GM19025 (cell line): ENCODE data around the gene LPAR6.
"Not testable (repeated sequence)": the region's sequence is repeated elsewhere in the genome, so short reads cannot be mapped to it uniquely, and the experiment has no call there.

ENCODE experiments used
- ATAC-seq: cut with Tn5 transposase; IDR thresholded peaks from one replicate; pipeline ENCODE4 v1.9.1; 2021; ENCODE audit warnings: mild to moderate bottlenecking, low read depth, moderate library complexity; ENCODE audit not compliant: unreplicated experiment

The LPAR6 gene

DNA sequence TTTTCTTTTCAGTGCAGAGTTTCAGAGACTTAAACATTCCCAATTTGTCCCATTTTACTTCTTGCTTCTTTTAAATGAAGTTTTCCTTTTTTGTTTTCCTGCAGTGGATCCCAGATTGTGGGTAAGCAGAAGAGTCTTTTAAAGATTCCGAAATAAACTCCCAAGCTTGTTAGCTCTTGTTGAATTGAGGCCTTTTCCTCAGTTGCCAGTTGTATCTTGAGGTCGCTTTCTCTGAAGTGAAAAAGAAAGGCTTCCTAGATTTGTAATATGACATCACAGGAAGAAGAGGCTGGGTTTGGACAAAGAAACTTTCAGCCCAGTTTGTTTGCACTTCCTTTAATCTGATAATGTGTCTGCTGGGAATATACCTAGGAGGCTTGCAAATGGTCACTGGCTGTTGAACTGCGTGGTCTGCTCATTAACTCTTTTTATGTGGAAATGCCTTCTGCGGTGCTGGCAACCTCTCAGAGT lies at the start of gene LPAR6:
Gene LPAR6 (minus strand): TSS at position 233 of the 471 bp plus-strand sequence. CDS start 690 bp downstream, outside the sequence.
- ATAC-seq, result no peak

DNA sequence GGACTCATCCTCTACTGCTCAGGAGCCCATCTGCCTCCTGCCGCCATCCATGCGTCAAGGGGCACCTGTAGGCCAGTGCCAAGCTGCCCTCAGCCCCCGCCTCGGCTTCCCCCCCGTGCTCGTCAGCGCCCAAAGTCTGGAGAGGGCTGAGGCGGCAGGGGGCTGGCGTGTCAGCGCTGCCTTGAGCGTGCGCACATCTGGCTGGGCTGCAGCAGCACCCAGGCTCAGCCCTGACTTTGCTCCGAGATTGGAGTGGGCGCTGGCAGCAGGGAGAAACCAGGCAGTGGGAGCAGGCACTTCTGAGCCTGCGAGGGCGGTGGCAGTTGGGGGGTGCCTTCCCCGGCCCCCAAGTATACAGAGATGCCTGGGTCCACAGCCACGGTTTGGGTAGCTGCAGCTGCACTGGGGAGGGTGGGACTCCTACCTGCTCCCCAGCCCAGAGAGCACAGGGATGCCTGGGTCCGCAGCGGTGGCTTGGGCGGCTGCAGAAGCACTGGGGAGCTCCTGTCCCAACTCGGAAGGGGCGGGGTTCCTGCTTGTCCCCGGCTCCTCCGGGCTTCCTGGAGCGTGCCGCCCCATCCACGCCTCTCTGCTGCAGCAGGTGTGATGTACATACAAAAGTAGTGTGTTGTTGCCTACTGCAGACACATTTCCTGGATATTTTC lies 44.8 kb upstream of the LPAR6 start:
- no peak for ATAC-seq

DNA sequence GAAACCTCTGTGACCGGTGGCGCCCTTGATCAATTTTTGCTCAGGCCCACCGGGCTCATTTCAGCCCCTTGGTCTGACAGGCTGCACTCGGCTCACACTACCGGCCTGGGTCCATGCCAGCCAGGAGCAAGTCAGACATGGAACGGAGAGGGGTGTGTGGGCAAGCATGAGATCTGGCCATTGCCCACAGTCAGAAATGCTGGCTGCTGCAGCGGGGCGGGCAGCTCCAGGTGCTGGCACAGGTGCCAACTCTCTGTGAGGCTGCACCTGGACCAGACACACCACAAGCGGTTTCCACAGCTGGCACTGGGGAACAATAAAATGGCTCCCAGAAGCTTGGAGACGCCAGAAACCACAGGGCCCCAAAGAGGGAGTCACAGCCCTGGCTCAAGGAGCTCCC lies 43.6 kb upstream of the LPAR6 start:
- ATAC-seq, result no peak

DNA sequence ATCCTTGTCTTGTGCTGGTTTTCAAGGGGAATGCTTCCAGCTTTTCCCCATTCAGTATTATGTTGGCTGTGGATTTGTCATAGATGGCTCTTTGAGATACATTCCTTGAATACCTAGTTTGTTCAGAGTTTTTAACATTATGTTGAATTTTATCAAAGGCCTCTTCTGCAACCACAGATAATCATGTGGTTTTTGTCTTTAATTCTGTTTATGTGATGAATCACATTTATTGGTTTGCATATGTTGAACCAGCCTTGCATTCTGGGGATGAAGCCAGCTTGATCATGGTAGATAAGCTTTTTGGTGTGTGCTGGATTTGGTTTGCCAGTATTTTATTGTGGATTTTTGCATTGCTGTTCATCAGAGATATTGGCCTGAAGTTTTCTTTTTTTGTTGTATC lies 38.3 kb upstream of the LPAR6 start:
- ATAC-seq, result not testable (repeated sequence)

- no peak for ATAC-seq
Measured at GRCh38 chr13:48449656-48450055, 36.7 kb upstream of the LPAR6 start.

DNA sequence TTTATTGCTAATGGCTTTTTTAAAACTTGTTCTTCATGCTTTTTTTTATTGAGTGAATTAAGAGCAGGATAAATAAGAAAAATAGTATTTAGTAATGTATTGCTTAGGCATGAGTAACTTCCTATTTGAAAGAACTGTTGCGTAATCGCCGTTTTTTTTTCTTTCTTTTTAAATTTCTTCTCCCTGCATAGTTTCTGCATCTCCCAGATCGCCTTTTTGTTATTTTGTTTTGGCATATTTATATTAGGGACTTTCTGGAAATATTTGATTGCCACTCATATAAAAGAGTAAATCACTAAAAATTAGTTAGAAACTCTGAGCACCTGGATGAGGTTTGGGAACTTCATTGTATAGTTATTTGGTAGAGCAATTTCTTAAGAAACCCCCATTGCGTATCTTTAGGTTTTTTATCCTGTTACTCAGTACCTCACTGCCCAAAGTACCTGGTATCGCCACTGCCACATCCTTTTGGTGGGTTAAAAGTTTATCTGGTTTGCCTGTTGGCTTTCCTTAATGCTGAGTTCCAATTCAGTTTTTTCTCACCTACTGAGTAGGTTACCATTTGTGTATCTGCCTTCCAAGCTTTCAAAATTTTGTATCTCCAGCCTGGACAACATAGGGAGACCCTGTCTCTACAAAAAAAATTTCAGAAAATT lies 36.2 kb upstream of the LPAR6 start:
- no peak for ATAC-seq

- no peak for ATAC-seq
Measured at GRCh38 chr13:48448285-48448958, 35.5 kb upstream of the LPAR6 start.

DNA sequence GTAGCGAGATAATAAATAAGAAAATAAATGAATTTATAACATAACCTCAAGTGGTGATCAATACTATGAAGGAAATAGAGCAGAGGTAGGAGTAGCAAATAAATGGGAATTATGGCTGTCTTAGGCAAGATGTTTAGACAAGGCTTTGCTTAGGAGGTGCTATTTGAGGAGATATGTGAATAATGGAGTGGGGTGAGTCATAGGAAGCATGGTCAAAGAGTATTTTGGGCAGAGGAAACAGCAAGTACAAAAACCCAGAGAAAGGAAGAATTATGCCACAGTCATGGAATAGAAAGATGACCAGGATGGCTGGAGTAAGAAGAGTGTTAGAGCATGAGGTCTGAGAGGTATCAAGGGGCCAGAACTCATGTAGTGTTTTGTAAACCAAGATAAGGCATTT lies 33.6 kb upstream of the LPAR6 start:
- no peak for ATAC-seq

- no peak for ATAC-seq
Measured at GRCh38 chr13:48443442-48444208, 30.7 kb upstream of the LPAR6 start.

- no peak for ATAC-seq
Measured at GRCh38 chr13:48437371-48437770, 24.5 kb upstream of the LPAR6 start.

DNA sequence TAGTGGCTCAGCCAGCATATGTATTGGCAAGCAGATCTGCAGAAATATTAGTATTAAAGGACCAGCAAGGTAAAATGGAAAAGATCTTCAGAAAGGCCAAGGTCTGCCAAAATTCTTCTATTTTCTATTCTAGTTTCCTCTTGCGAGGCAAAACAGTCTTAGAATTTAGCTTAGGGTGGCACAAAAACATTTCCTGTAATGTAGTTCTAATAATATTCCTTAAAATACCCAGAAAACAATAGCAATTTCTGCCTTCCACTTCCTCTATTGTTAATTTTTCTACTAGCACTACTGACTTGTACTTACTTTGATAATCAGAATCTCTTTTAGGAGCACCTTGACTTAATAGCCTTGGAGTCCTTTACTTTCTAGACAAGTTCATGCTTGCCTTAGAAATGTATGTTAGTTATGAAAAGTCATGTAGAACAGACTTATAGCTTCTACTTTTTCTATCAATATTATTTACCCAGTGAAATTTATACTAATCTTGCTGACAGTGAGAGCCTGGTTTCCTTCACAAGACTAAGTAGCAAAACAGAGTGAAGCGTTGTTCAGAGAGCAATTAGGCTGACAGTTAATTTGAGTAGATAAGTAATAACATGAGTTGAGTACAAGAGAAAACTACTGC lies 23.9 kb upstream of the LPAR6 start:
- no peak for ATAC-seq

DNA sequence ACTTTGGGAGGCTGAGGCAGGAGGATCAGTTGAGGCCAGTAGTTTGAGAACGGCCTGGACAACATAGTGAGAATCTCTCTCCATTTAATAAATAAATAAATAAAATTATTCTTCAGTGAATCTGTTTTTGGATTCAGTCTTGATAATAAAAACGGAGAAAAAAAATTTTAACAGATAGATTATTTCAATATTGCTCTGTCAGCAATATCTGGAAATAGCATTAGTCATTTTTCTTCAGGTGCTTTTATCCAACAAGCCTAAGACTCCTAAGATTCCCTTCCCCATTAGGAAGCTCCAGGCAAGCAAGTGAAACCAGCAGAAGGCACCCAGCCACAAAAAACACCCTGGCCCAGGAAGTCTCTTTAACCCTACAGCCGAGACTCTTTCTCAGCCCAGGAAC lies 21.3 kb upstream of the LPAR6 start:
- ATAC-seq, result no peak

GRCh38 chr13:48431987-48432615 lies 19.2 kb upstream of the LPAR6 start:
- no peak for ATAC-seq

DNA sequence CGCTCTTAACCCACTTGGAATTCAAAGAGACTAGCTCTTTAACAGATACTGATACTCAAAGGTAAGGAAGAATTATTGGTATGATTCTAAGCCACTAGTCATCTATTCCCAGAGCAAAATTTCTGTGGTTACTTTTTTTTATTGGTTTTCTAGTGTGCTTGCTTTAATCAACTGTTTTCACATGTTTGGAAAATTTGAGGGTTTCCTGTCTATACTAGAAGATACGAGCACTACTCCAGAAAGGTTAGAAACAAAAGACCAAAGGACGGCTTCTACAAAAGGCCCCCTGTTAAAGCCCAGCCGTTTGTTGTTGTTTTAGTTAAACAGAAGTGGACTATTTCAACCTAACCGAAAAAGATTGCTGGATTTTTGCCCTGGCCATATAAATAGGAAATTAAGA lies 18.5 kb upstream of the LPAR6 start:
- ATAC-seq, result no peak

- no peak for ATAC-seq
Measured at GRCh38 chr13:48429886-48430285, 17.0 kb upstream of the LPAR6 start.

DNA sequence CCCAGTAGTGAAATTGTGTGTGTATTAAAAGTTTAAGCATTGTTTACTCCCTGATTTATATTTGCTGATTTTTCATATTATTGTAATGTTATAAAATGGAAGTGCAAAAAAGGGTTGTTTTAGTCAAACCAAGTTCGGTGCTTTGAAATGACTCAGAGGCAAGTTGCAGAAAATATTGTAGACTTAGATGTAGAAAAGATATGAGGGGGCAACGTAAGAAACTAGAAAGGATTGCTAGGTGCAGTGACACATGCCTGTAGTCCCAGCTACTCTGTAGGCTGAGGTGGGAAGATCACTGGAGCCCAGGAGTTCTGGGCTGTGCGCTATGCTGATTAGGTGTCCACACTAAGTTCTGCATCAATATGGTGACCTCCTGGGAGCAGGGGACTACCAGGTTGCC lies 16.1 kb upstream of the LPAR6 start:
- no peak for ATAC-seq

DNA sequence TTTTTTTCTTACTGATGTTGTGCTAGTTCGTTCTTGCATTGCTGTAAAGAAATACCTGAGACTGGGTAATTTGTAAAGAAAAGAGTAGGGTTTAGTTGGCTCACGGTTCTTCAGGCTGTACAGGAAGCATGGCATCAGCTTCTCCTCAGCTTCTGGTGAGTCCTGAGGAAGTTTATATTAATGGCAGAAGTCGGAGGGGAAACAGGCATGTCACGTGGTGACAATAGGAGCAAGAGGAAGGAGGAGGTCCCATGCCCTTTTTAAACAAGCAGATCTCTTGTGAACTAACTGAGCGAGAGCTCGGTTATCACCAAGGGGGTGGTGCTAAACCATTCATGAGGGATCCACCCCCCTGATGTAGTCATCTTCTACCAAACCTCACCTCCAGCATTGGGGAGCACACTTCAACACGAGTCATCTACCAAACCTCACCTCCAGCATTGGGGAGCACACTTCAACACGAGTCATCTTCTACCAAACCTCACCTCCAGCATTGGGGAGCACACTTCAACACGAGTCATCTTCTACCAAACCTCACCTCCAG lies 13.9 kb upstream of the LPAR6 start:
- not testable (repeated sequence) for ATAC-seq

DNA sequence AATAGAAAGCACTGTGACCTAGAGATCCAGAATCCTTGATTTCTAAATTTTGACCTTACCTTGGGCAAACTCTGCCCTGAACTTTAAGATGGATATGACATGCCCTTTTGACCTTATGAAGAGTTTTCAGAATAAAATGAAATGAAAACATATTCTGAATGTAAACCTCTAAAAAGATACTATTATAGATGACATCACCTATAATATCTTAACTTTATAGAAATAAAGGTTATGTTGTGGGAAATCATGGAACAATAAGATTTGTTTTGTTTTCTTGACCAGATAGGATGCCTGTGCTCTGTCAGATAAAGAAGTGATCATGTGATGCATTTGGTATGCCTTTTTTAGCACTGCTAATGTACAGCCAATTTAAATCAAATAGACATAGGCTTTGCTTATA lies 13.1 kb upstream of the LPAR6 start:
- ATAC-seq, result no peak

DNA sequence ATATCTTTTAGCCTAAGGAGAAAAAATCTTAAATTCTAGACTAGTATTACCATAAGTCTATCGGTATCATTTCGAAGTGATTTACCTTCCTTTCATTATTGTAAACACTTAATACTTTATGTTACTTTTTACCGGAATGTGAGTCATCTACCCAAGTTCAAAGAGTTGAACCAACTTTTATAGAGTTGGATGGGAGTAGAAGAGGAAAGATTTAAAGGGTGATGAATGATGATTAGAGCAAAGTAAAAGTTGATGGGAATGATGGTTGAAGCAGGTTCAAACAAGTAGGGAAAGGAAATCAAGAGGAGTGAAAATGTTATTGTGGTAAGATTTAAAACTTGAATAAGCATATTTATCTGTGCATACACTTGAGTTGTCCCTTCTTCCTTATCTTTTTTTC lies 11.3 kb upstream of the LPAR6 start:
- no peak for ATAC-seq

GRCh38 chr13:48422003-48422402 lies 9.1 kb upstream of the LPAR6 start:
- not testable (repeated sequence) for ATAC-seq
